GM23338 (cell line): ENCODE data around the gene MKNK1. TPM values are rescaled to one million over a fixed set of nuclear protein-coding genes. Genes with fewer than 3 reads are reported as not detected.

Source experiments
- ATAC-seq: fragments of 200-7000 bp; cut with Tn5 transposase; 3 replicates; pipeline ENCODE4 v1.9.1; 2020
- DNase-seq: peaks from one replicate; pipeline ENCODE4 v3.0.0-alpha.2; 2015; ENCODE audit warnings: low spot score
- H2AFZ ChIP-seq: fragments of 200-600 bp; sonication (generic); 2 replicates; pipeline ENCODE4 v1.8.0; 2016; ENCODE audit warnings: antibody characterized with exemption, mild to moderate bottlenecking, moderate library complexity
- H3F3A ChIP-seq: fragments of 200-600 bp; sonication (generic); replicated peaks from 2 replicates; pipeline ENCODE4 v1.8.0; 2017; ENCODE audit warnings: antibody characterized with exemption, mixed run types, low read depth
- H3K27ac ChIP-seq: fragments of 200-600 bp; sonication (generic); 2 replicates; pipeline ENCODE4 v1.6.1; 2016; ENCODE audit warnings: low read depth
- H3K27me3 ChIP-seq: fragments of 200-600 bp; sonication (generic); 2 replicates; pipeline ENCODE4 v1.8.0; 2016; ENCODE audit warnings: mild to moderate bottlenecking, mixed run types, moderate library complexity; ENCODE audit not compliant: insufficient read depth
- H3K36me3 ChIP-seq: fragments of 200-600 bp; sonication (generic); 2 replicates; pipeline ENCODE4 v1.8.0; 2016; ENCODE audit warnings: mild to moderate bottlenecking; ENCODE audit not compliant: insufficient read depth
- H3K4me1 ChIP-seq: fragments of 200-600 bp; sonication (generic); 2 replicates; pipeline ENCODE4 v1.8.0; 2016; ENCODE audit warnings: mild to moderate bottlenecking, moderate library complexity; ENCODE audit not compliant: insufficient read depth
- H3K4me2 ChIP-seq: fragments of 200-600 bp; sonication (generic); 2 replicates; pipeline ENCODE4 v1.7.1; 2017; ENCODE audit warnings: mixed run types
- H3K4me3 ChIP-seq: fragments of 200-600 bp; sonication (generic); 2 replicates; pipeline ENCODE4 v1.6.1; 2016; ENCODE audit warnings: mixed run types
- H3K79me2 ChIP-seq: fragments of 200-600 bp; sonication (generic); replicated peaks from 2 replicates; pipeline ENCODE4 v1.8.0; 2017; ENCODE audit warnings: mild to moderate bottlenecking; ENCODE audit not compliant: insufficient read depth
- H3K9me2 ChIP-seq: fragments of 200-600 bp; sonication (generic); 2 replicates; pipeline ENCODE4 v1.8.0; 2017; ENCODE audit not compliant: insufficient read depth
- H4K20me1 ChIP-seq: fragments of 200-600 bp; sonication (generic); replicated peaks from 2 replicates; pipeline ENCODE4 v1.8.0; 2017; ENCODE audit warnings: mild to moderate bottlenecking; ENCODE audit not compliant: insufficient read depth
- H3K27ac Mint-ChIP-seq: 2 replicates; pipeline ENCODE4 v1.8.0; 2020; ENCODE audit warnings: inconsistent platforms, mild to moderate bottlenecking, moderate library complexity, mixed read lengths
- H3K27me3 Mint-ChIP-seq: 3 replicates; pipeline ENCODE4 v1.8.0; 2022; ENCODE audit warnings: low read depth, mild to moderate bottlenecking, moderate library complexity, mixed read lengths, inconsistent platforms; ENCODE audit not compliant: insufficient read depth, poor library complexity
- H3K36me3 Mint-ChIP-seq: 3 replicates; pipeline ENCODE4 v1.8.0; 2021; ENCODE audit warnings: low read depth, mild to moderate bottlenecking, inconsistent platforms, moderate library complexity, mixed read lengths
- H3K4me1 Mint-ChIP-seq: 3 replicates; pipeline ENCODE4 v1.8.0; 2020; ENCODE audit warnings: mild to moderate bottlenecking, inconsistent platforms, mixed read lengths
- H3K4me3 Mint-ChIP-seq: 3 replicates; pipeline ENCODE4 v1.8.0; 2021; ENCODE audit warnings: moderate library complexity, mild to moderate bottlenecking, inconsistent platforms, mixed read lengths
- H3K9me3 Mint-ChIP-seq: 3 replicates; pipeline ENCODE4 v1.8.0; 2020; ENCODE audit warnings: moderate library complexity, mild to moderate bottlenecking, inconsistent platforms, mixed read lengths
- EZH2phosphoT487 ChIP-seq: fragments of 200-600 bp; sonication (generic); IDR thresholded peaks from one replicate; pipeline ENCODE4 v1.8.1; 2018; ENCODE audit warnings: antibody characterized with exemption; ENCODE audit not compliant: unreplicated experiment
- NANOG ChIP-seq: IDR thresholded peaks from 2 replicates; pipeline ENCODE4 v1.6.1; 2016; ENCODE audit warnings: antibody characterized with exemption, borderline replicate concordance
- POLR2AphosphoS5 ChIP-seq: IDR thresholded peaks from 2 replicates; pipeline ENCODE4 v1.6.1; 2016; ENCODE audit warnings: antibody characterized with exemption, low read depth
- STAT1 ChIP-seq: IDR thresholded peaks from one replicate; pipeline ENCODE4 v1.6.1; 2016; ENCODE audit warnings: antibody characterized with exemption; ENCODE audit not compliant: unreplicated experiment
- ZNF331 ChIP-seq: fragments of 250-450 bp; sonication (Bioruptor Pico); IDR thresholded peaks from 2 replicates; pipeline ENCODE4 v1.5.0; 2020; ENCODE audit warnings: low read depth, mild to moderate bottlenecking, moderate library complexity
- polyA plus RNA-seq: library from polyadenylated mRNA; unstranded; fragments of >200 nt; fragmentation: Nextera tagmentation; extraction: Ambion mirVana; gene quantifications from 2 replicates; pipeline ENCODE4 v1.2.1, GENCODE V29; 2016
- total RNA-seq: library from RNA; depleted of rRNA; stranded (reverse); fragments of >200 nt; shearing (Covaris generic); gene quantifications from 2 replicates; pipeline ENCODE4 v1.2.3, GENCODE V29; 2014
- TF ChIP-seq, protein P1 (sequence below), 2 experiments: fragments of 200-600 bp in 1 of 2; sonication (generic) in 1 of 2; conservative IDR thresholded peaks; 2 replicates each; pipeline versions ENCODE4 v1.5.1 to v1.6.1; 2016 to 2017; ENCODE audit warnings: antibody characterized with exemption in 2 of 2, low read depth in 2 of 2, mild to moderate bottlenecking in 2 of 2, moderate library complexity in 1 of 2
- TF ChIP-seq, protein P2 (sequence below): fragments of 250-450 bp; sonication (Bioruptor Pico); IDR thresholded peaks from 2 replicates; pipeline ENCODE4 v1.5.0; 2020; ENCODE audit warnings: mild to moderate bottlenecking, moderate library complexity
- TF ChIP-seq, protein P3 (sequence below): IDR thresholded peaks from 2 replicates; pipeline ENCODE4 v1.6.1; 2016; ENCODE audit warnings: antibody characterized with exemption
- TF ChIP-seq, protein P4 (sequence below): IDR thresholded peaks from one replicate; pipeline ENCODE4 v1.6.1; 2018; ENCODE audit warnings: antibody characterized with exemption; ENCODE audit not compliant: unreplicated experiment

The MKNK1 gene
- total and polyA plus RNA-seq, 2 experiments from 2014 or later: 11.8 to 20.5 TPM

DNA sequence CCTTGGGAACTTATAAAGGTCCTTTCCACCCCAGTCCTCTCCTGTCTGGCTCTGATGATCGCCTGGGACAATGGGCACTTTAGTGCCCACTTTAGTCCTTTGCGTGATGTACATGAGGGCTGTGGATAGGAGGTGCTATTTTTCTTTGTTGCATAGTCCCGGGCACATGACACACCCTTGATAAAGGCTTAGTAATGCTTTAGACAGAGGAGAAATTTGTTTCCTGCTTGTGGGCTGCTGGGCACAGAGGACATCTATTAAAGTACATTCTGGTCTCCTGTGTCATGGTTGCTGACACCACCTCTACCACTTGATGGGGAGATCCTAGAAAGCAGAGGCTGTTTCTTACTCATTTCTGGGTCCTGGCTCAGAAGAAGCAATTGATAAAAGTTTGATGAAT is 47.2 kb downstream of the MKNK1 start:
- Histone ChIP-seq H2AFZ (no peak overlapping the region), H3K27ac (no peak overlapping the region), H4K20me1 (no peaks in the 10 kb centered on the region), H3K79me2 (no peaks in the 10 kb centered on the region), H3K36me3 (no peaks in the 10 kb centered on the region), H3K4me1 (no peaks in the 10 kb centered on the region), H3K9me2 (no peaks in the 10 kb centered on the region), H3K4me2 (no peak overlapping the region), H3F3A (no peaks in the 10 kb centered on the region), H3K27me3 (no peaks in the 10 kb centered on the region), H3K4me3 (no peak overlapping the region)
- H3K27ac Mint-ChIP-seq: no peak overlapping the region
- H3K9me3 Mint-ChIP-seq: no peaks in the 10 kb centered on the region
- H3K27me3 Mint-ChIP-seq: peaks cover 7% of the 10 kb centered on the region
- no peak overlapping the region for H3K4me3 Mint-ChIP-seq
- no peak for TF ChIP-seq POLR2AphosphoS5
- no peak for TF ChIP-seq EZH2phosphoT487
- TF ChIP-seq, protein P1, sequence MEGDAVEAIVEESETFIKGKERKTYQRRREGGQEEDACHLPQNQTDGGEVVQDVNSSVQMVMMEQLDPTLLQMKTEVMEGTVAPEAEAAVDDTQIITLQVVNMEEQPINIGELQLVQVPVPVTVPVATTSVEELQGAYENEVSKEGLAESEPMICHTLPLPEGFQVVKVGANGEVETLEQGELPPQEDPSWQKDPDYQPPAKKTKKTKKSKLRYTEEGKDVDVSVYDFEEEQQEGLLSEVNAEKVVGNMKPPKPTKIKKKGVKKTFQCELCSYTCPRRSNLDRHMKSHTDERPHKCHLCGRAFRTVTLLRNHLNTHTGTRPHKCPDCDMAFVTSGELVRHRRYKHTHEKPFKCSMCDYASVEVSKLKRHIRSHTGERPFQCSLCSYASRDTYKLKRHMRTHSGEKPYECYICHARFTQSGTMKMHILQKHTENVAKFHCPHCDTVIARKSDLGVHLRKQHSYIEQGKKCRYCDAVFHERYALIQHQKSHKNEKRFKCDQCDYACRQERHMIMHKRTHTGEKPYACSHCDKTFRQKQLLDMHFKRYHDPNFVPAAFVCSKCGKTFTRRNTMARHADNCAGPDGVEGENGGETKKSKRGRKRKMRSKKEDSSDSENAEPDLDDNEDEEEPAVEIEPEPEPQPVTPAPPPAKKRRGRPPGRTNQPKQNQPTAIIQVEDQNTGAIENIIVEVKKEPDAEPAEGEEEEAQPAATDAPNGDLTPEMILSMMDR (conservative IDR thresholded peaks at IDR 0.05; ENCODE audit: low read depth in 2 of 2): no peak
- no peak for TF ChIP-seq STAT1
- TF ChIP-seq, protein P2, sequence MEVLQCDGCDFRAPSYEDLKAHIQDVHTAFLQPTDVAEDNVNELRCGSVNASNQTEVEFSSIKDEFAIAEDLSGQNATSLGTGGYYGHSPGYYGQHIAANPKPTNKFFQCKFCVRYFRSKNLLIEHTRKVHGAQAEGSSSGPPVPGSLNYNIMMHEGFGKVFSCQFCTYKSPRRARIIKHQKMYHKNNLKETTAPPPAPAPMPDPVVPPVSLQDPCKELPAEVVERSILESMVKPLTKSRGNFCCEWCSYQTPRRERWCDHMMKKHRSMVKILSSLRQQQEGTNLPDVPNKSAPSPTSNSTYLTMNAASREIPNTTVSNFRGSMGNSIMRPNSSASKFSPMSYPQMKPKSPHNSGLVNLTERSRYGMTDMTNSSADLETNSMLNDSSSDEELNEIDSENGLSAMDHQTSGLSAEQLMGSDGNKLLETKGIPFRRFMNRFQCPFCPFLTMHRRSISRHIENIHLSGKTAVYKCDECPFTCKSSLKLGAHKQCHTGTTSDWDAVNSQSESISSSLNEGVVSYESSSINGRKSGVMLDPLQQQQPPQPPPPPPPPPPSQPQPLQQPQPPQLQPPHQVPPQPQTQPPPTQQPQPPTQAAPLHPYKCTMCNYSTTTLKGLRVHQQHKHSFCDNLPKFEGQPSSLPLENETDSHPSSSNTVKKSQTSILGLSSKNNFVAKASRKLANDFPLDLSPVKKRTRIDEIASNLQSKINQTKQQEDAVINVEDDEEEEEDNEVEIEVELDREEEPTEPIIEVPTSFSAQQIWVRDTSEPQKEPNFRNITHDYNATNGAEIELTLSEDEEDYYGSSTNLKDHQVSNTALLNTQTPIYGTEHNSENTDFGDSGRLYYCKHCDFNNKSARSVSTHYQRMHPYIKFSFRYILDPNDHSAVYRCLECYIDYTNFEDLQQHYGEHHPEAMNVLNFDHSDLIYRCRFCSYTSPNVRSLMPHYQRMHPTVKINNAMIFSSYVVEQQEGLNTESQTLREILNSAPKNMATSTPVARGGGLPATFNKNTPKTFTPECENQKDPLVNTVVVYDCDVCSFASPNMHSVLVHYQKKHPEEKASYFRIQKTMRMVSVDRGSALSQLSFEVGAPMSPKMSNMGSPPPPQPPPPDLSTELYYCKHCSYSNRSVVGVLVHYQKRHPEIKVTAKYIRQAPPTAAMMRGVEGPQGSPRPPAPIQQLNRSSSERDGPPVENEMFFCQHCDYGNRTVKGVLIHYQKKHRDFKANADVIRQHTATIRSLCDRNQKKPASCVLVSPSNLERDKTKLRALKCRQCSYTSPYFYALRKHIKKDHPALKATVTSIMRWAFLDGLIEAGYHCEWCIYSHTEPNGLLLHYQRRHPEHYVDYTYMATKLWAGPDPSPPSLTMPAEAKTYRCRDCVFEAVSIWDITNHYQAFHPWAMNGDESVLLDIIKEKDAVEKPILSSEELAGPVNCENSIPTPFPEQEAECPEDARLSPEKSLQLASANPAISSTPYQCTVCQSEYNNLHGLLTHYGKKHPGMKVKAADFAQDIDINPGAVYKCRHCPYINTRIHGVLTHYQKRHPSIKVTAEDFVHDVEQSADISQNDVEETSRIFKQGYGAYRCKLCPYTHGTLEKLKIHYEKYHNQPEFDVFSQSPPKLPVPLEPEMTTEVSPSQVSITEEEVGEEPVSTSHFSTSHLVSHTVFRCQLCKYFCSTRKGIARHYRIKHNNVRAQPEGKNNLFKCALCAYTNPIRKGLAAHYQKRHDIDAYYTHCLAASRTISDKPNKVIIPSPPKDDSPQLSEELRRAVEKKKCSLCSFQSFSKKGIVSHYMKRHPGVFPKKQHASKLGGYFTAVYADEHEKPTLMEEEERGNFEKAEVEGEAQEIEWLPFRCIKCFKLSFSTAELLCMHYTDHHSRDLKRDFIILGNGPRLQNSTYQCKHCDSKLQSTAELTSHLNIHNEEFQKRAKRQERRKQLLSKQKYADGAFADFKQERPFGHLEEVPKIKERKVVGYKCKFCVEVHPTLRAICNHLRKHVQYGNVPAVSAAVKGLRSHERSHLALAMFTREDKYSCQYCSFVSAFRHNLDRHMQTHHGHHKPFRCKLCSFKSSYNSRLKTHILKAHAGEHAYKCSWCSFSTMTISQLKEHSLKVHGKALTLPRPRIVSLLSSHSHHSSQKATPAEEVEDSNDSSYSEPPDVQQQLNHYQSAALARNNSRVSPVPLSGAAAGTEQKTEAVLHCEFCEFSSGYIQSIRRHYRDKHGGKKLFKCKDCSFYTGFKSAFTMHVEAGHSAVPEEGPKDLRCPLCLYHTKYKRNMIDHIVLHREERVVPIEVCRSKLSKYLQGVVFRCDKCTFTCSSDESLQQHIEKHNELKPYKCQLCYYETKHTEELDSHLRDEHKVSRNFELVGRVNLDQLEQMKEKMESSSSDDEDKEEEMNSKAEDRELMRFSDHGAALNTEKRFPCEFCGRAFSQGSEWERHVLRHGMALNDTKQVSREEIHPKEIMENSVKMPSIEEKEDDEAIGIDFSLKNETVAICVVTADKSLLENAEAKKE: no peak
- TF ChIP-seq ZNF331 (CRISPR knock-in tag): no peak
- no peak for TF ChIP-seq NANOG
- TF ChIP-seq, protein P3, sequence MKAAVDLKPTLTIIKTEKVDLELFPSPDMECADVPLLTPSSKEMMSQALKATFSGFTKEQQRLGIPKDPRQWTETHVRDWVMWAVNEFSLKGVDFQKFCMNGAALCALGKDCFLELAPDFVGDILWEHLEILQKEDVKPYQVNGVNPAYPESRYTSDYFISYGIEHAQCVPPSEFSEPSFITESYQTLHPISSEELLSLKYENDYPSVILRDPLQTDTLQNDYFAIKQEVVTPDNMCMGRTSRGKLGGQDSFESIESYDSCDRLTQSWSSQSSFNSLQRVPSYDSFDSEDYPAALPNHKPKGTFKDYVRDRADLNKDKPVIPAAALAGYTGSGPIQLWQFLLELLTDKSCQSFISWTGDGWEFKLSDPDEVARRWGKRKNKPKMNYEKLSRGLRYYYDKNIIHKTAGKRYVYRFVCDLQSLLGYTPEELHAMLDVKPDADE: no peak
- TF ChIP-seq, protein P4, sequence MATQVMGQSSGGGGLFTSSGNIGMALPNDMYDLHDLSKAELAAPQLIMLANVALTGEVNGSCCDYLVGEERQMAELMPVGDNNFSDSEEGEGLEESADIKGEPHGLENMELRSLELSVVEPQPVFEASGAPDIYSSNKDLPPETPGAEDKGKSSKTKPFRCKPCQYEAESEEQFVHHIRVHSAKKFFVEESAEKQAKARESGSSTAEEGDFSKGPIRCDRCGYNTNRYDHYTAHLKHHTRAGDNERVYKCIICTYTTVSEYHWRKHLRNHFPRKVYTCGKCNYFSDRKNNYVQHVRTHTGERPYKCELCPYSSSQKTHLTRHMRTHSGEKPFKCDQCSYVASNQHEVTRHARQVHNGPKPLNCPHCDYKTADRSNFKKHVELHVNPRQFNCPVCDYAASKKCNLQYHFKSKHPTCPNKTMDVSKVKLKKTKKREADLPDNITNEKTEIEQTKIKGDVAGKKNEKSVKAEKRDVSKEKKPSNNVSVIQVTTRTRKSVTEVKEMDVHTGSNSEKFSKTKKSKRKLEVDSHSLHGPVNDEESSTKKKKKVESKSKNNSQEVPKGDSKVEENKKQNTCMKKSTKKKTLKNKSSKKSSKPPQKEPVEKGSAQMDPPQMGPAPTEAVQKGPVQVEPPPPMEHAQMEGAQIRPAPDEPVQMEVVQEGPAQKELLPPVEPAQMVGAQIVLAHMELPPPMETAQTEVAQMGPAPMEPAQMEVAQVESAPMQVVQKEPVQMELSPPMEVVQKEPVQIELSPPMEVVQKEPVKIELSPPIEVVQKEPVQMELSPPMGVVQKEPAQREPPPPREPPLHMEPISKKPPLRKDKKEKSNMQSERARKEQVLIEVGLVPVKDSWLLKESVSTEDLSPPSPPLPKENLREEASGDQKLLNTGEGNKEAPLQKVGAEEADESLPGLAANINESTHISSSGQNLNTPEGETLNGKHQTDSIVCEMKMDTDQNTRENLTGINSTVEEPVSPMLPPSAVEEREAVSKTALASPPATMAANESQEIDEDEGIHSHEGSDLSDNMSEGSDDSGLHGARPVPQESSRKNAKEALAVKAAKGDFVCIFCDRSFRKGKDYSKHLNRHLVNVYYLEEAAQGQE: no peak
- H3K4me1 Mint-ChIP-seq: peaks cover 10% of the 10 kb centered on the region
- DNase-seq: no peak
- no peak for ATAC-seq
- H3K36me3 Mint-ChIP-seq: no peaks in the 10 kb centered on the region
